HG03442 (cell line): ENCODE data around the gene LEMD2.
"Not testable (repeated sequence)": the region's sequence is repeated elsewhere in the genome, so short reads cannot be mapped to it uniquely, and the experiment has no call there.

Experiments
- ATAC-seq: cut with Tn5 transposase; IDR thresholded peaks from one replicate; pipeline ENCODE4 v1.9.1; 2021; ENCODE audit warnings: mild to moderate bottlenecking, moderate library complexity; ENCODE audit not compliant: unreplicated experiment

LEMD2 gene

DNA sequence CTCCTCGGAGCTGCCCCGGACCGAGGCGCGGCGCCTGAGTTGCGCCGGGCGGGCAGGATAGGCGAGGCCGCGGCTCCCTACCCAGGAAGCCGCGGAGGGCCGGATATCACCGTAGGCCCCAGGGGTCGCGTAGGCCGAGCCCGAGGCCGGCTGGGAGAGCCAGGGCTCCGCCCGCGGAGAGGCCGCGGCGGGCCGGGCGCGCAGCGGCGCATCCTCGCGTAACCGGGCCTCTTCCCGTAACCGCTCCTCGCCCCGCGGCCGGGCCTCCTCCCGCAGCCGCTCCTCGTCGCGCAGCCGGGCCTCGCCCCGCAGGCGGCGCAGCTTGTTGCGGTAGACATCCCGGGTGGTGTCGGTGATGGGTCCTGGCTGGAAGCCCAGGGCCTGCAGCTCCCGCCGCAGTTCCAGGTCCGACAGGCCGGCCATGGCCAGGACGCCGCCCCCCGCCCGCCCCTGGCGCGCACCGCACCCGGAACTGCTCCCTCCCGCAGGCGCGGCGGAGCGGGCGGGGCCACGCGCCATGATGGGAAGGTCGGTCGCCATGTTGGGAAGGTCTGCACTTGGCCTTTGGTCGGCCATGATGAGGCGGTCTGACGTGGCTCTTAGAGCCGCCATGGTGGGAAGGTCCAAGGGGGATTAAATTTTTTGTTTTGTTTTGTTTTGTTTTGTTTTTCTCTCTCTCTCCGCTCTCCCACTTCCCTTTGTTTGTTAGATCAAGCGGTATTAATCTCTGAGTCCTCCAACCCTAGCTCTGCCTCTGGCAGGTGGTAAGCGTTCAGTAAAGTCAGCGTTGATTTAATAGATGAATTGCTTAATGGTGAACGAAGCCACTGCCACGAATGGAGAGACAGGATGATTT, at the start of gene LEMD2:
TSS of gene LEMD2 (minus strand) at position 437 of the 856 bp plus-strand sequence. CDS start at position 423, 14 bp downstream.
- peak; percentile 85 for ATAC-seq

DNA sequence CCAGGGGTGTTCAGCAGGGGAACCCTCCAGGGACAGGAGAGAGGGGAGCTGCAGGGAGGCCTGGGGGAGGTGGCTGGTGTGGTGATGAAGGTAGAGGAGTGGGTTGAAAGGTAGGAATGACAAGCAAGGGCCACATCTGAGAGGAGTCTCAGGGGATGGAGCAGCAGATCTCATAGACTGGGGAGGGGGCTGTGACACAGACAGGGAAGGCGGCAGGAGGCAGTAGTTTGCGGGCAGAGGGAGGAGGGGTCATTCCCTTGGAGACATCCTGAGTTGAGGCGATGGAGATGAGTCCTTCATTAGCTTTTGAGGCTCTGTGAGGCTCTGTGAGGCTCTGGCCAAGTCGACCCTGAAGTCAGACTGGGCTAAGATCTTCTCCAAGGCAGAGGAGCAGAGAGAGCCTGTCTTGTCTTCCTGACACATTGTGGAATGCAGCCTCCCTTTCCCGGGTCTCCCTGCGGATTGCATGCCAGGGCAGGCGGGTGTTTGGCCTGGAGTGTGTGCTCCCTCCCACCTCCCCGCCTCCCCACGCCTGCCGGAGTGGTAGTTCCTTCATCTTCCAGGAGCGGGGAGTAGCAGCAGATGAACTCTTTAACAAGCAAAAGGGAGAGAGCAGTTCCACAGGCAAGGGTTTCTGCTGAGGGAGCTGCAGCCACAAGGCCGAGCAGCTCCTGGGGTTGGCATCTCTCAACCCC, 49.2 kb upstream of the LEMD2 start:
- no peak for ATAC-seq

DNA sequence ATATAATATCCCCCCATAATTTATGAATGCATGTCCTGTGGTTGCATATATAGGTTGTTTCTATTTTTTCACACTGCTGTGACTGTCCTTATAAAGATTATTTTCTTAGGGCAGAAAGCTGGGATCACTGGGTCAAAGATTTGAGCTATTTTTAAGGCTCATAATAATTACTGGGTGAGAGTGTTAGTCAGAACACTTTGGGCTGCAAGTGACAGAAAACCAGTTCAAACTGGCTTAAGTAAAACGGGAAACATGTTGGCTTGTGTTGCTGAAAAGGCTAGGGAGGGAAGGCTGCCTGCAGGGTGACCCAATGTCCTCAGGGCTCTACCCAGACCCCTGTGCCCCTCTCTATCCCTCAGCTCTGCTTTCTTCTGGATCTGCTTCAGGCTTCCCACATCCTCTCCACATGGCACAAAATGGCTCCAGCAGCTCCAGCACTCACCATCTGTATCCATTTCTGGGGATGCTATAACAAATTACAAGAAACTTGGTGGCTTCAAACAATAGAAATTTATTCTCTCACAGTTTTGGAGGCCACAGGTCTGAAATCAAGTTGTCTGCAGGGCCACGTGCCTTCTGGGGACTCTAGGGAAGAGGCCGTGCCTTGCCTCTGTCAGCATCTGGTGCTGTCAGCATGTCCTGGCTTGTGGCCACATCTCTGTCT, 48.0 kb upstream of the LEMD2 start:
- no peak for ATAC-seq

DNA sequence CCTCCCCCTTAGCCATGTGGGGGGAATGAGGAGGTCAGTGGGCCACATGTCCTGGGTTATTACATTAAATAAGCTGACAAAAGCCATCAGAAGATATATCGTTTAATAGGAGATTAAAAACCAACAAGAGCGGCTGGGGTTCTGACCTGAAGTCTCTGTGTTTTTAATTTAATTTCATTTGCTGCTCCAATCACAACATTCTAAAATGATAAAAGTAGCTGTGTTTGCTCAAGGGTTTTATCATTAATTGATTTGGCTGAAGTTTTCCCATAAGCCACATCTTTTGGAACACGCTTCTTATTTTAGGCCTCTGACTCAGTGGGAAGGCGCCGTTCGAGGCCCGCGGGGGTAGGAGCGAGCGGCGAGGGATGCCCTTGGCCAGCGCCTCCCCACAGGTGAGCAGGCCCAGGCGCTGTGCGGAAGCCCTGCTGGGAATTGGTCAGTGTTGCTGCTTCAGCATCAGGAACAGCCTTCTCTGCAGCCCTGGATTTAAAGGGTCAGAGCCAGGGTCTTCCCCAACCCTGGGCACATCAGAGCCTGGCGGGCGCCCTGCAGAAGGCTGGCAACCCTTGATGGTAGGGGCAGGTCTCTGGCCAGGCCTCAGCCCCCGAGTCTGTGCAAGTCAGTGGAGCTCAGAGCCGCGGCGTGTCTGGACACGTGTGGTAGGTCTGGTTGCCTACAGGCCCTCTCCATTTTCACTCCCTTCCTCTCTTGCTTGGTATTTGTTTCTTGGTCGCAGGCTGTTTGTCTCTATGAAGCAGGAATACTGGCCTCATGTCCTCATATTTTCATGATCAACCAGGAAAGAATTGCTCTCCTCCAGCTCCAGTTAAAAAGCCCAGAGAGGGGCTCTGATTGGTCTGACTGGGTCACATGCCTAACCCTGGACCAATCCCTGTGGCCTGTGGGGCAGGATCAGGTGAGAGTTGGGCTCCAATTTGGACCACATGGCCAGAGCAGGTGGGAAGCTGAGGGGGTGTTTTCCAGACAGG, 45.8 kb upstream of the LEMD2 start:
- no peak for ATAC-seq

DNA sequence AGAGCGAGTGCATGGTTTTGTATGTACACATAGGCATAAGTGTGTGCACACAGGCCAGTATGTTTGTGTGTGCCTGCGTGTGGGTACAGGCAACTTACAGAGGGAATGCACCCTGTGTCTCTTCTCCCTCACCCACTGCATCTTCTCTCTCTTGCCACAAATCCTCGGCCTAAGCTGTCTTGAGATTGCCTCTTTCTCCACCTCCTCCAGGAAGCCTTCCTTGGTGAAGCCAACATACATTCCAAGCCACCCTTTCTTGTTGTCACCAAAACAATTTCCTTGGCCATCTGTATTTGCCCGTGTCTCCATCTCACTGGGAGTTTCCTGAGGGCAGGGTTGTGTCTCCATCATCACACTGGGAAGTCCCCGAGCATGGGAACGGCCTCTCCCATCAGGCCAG, 44.7 kb upstream of the LEMD2 start:
- no peak for ATAC-seq

DNA sequence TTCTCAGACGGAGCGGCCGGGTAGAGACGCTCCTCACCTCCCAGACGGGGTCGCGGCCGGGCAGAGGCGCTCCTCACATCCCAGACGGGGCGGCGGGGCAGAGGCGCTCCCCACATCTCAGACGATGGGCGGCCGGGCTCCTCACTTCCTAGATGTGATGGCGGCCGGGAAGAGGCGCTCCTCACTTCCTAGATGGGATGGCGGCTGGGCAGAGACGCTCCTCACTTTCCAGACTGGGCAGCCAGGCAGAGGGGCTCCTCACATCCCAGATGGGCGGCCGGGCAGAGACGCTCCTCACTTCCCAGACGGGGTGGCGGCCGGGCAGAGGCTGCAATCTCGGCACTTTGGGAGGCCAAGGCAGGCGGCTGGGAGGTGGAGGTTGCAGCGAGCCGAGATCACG, 43.9 kb upstream of the LEMD2 start:
- not testable (repeated sequence) for ATAC-seq

DNA sequence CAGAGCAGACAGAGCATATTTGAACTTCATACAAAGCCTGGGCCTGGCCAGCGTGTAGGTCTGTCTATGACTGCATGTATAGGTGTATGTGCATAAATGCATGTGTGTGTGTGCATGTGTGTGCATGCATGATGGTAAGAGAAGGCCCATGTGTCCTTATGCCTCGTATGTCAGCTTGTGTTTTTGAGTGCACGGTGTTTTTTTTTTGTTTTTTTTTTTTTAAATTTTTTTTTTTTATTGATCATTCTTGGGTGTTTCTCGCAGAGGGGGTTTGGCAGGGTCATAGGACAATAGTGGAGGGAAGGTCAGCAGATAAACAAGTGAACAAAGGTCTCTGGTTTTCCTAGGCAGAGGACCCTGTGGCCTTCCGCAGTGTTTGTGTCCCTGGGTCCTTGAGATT, 42.8 kb upstream of the LEMD2 start:
- not testable (repeated sequence) for ATAC-seq

DNA sequence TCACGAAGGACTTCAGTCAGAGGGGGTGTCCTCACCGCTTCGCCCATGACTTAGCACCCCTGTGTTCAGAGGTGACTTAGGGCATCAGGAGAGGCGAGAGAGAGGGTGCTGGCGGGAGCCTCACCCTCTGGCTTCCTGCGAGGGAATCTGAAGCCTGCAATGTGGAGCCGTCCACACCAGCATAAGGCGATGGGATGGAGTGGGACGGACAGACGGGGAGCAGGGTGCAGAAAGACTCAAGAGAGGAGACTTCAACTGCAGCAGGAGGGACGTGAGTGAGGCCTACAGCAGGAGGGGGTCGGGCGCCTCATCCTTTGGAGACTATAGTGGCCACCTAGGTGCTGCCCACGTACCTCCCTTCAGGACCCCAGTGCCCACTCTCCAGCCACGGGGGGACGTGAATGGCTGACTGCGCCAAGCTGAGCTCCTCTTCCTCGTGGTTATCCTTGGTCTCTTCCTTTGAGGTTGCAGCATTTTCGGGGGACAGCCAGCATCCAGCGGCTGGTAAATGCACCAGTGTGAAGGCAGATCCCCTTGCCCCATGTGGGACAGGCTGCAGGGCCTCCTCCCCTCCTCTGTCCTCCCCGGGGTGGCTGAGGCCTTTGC, 41.8 kb upstream of the LEMD2 start:
- no peak for ATAC-seq

DNA sequence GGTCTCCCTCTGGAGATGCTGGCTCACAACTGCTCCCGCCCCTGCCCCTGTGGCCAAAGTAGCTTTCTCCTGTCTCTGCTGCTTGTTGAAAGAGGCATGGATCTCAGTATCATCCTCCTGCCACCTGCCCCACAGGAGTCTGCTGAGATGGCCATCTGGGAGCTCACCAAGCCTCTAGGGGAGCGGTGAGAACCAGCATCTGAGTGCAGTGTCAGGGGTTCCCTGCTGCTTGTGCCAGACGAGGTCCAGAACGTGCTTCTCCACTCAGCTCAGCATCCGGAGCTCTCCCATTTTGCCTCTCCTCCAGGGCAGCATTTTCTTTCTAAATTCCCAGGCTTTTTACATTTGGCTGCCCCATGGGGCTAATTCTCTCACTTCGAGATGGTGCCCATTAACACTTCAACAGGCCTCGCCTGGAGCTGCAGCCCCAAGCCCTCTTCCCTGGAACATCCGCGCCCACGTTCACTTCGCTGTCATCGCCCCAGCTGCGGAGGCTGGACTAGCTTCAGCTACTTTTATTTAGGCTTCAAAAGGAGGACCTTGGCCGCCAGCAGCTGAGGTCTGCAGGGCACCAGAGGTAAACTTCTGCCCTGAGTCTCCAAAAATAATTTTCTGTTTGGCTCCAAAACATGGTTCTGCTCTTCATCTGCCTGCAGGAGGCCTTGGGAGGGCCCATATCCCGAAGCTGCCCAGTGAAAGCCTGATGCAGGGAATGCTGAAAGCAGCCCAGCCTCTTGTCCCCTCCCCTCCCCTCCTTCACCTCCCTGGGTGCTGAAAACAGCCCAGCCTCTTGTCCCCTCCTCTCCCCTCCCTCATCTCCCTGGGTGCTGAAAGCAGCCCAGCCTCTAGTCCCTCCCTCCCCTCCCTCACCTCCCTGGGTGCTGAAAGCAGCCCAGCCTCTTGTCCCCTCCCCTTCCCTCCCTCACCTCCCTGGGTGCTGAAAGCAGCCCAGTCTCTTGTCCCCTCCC, 40.1 kb upstream of the LEMD2 start:
- no peak for ATAC-seq

DNA sequence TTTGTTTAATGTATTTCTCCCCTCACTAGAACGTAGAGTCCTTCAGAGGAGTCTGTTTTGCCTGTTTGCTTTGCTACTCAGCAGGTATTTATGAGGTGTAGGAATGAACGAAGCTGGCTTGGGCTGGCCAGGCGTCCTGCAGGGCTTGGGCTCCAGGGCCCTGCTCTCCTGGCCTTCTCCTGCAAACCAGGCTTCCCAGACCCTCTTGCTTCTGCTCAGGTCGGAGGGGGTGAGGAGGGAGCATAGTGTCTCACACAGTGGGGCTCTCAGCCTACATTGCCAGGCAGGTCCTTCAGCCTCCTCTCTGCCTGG, 39.5 kb upstream of the LEMD2 start:
- ATAC-seq: no peak

DNA sequence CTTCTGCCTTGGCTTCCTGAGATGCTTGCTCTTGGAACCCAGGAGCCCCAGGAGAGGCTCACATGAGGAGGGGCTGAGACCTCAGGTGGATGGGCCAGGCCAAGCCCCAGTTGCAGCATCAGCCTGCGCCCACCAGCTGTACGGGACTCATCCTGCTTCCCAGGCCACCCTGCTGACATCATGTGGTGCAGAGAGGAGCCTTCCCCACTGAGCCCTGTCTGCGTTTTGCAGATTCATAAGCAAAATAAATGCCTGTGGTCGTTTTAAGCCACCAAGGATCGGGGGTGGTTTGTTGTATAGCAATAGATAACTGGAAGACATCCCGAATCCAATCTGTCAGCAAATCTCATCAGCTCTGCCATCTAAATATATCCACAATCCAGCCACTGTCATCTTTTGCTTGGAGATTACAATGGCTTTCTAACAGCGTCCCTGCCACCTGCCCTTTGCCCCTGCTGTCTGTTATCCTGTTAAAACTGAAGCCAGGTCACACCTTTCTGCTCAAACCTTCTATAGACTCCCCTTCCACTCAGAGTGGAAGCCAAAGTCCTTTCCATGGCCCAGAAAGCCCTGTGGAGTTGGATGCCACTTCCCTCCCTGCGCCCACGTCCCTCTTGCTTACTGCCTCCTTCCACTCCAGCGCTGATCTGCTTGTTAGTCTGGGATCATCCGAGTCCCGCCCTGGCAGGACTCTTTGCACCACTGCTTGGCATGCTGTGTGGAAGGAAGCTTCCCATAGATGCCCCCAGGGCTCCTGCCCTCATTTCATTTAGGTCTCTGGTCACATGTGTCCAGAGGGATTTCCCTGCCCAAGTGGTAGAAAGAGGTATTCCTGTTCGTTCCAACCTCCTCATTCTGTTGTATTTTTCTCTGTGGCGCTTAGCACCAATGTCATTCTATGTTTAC, 38.9 kb upstream of the LEMD2 start:
- ATAC-seq: no peak

DNA sequence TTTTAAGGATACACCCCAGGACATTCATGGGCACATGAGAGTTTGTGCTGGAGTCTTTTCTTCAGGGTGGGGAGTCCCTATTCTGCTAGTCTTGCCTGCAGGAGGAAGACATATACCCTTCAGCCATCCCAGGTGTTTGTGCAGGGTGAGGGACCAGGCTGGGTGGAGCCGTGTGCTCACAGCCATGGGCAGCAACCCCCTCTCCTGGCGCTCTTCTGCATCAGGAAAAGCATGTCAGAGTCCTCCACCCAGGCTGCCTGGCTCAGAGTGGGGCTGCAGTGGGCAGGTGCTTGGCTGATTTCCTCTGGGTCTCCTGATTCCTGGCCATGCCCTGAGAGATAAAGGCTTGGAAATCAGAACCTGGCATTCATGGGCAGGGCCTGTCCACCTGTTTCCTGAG, 37.6 kb upstream of the LEMD2 start:
- no peak for ATAC-seq

DNA sequence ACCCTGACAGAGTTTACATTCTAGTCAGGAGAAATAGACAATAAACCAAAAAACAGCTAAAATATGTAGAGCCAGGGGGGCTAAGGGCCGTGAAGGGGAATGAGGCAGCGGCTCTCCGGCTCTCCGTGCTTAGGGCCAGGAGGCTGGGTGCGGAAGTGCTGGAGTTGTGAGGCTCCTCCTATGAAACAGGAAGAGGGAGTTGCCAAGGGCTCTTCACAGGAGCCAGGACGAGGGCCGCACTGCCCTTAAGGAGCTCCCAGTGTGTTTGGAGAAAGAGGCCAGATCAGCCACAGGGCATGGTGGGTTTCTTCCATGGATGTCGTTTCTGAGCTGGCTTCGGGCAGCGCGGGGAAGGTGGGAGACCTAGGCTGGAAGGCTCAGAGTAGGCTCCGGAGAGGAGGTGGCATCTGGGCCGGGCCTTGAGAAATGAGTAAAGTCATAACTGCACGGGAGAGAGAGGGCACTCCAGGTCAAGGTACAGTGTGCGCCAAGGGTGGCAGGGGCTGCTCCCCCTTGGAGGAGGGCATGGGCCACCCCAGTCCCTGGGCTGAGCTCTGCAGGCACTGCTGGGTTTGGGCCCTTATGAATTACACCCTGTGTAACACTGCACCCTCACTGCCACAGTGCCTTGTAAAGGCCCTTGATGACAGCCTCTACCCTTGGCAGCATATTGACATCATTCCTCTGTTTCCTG, 35.7 kb upstream of the LEMD2 start:
- ATAC-seq: no peak

DNA sequence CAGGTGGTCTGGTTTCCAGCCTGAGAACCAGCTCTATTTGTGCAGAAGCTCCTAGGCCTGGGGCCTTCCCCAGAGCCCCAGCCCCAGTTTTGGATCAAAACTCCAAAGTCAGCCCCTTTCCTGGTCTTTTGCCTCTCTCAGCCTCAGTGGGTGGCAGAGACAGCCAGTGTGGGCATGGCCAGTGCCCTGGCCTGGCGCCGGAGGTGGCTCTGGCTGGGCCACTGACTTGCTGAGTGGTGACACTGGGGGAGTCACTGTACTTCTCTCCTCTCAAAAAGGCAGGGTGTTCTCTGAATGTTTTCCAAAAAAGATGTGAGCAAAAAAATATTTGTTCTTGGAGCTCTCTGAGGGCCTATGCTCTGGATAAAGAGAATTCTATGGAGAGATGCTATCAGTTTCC, 34.9 kb upstream of the LEMD2 start:
- ATAC-seq: no peak

DNA sequence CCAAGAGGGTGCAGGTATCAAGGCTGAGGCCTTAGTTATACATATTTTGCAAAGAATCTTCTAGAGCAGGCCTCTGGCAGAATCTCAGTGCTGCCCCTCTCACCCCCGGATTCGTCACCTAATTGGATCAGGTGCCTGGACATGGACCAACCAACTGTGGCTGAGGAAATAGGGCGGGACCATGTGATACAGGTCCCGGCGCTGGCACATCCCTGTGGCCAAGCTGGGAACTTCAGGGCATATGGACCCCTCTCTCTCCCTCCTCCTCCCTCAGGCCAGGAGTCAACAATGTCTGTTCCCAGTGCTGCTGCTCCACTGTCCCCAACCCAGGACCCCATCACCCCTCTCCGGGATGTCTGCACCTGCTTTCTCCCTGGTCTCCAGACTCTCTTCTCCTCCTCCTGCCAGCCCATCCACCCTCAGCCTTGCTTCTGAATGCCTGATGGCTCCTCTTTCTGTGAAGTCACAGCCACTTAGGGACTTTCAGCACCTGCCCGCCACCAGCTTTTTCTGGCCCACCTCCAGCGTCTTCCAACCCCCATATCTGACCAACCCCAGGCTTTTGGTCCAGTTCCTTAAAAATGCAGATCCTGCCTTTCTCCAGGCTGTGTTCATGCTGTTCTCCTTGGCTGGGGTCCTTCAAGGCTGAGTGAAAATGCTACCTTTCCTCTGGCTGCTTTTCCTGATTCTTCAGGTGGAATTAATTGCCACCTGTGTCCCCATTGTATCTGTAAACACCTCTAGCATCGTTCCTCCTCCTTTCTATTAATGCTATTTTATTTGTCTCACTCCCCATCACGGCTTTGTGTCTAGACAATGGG, 33.9 kb upstream of the LEMD2 start:
- ATAC-seq: no peak

DNA sequence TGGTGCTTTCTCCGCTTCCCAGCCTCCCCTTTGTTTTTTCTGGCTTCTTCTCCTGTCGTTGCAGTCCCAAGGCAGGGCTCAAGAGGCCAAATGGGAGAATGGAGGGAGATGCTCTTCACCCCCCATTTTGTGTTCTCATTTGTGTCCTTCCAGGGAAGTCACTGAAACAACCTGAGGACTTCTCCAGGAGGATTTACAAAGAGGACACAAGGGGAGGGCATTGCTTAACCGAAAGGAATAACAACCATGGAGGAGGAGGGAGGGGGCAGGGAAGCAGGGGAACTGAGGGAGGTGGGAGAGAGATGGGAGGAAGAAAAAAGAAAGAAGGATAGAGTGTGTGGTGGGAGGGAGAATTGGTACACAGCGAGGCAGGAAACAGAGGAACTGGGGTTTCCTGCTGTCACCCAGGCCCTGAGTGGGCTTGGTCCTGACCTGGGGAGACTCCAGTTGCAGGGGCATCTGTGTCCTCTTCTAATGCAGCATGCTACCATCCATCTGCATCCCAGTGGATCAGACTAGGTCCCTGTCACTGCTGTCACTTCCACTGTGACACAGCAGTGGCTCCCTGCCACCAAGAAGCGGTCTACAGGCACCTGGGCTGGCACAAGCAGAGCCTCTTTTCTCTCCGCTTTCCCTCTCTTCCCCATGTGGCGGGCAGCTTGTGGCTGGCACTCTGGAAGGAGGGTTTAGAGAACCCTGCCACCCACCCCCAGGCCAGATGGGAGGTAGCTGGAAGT, 32.0 kb upstream of the LEMD2 start:
- no peak for ATAC-seq
